Lower leg skin (tissue), 3 donors: ENCODE data around the gene JAM3.

Experiments used
- POLR2A ChIP-seq, 2 donors: fragments of 450-650 bp; IDR thresholded peaks; one replicate each; pipeline ENCODE4 v1.6.1; 2016 to 2017; ENCODE audit warnings: antibody characterized with exemption in 2 of 2, mild to moderate bottlenecking in 1 of 2, moderate library complexity in 1 of 2
- TF ChIP-seq, protein P1 (sequence below), 3 donors: fragments of 450-650 bp; IDR thresholded peaks; one replicate each; pipeline ENCODE4 v1.5.1; 2016; ENCODE audit warnings: antibody characterized with exemption in 3 of 3, mild to moderate bottlenecking in 3 of 3, moderate library complexity in 2 of 3

- TF ChIP-seq, protein P1, sequence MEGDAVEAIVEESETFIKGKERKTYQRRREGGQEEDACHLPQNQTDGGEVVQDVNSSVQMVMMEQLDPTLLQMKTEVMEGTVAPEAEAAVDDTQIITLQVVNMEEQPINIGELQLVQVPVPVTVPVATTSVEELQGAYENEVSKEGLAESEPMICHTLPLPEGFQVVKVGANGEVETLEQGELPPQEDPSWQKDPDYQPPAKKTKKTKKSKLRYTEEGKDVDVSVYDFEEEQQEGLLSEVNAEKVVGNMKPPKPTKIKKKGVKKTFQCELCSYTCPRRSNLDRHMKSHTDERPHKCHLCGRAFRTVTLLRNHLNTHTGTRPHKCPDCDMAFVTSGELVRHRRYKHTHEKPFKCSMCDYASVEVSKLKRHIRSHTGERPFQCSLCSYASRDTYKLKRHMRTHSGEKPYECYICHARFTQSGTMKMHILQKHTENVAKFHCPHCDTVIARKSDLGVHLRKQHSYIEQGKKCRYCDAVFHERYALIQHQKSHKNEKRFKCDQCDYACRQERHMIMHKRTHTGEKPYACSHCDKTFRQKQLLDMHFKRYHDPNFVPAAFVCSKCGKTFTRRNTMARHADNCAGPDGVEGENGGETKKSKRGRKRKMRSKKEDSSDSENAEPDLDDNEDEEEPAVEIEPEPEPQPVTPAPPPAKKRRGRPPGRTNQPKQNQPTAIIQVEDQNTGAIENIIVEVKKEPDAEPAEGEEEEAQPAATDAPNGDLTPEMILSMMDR (IDR thresholded peaks at IDR 0.05): no peak
- TF ChIP-seq POLR2A (IDR thresholded peaks at IDR 0.05): no peak
Measured at GRCh38 chr11:134033276-134033675, 35.6 kb upstream of the JAM3 start.
